Neural cell (in vitro differentiated cells): ENCODE measurements around the gene RABGGTA. TPM values are rescaled to one million over a fixed set of nuclear protein-coding genes. Genes with fewer than 3 reads are reported as not detected.

Source experiments
- H2AFZ ChIP-seq: fragments of 200-600, 300-800 bp; sonication (generic), shearing (Covaris generic); 2 replicates; pipeline ENCODE4 v1.6.0; 2014; ENCODE audit warnings: low read depth, mild to moderate bottlenecking, antibody characterized with exemption, low read length, moderate library complexity
- H3F3A ChIP-seq: fragments of 200-600 bp; shearing (Covaris generic); 2 replicates; pipeline ENCODE4 v1.6.1; 2016; ENCODE audit warnings: mild to moderate bottlenecking, moderate library complexity, mixed read lengths, antibody characterized with exemption, low read length; ENCODE audit not compliant: insufficient read depth, poor library complexity, severe bottlenecking
- H3K27ac ChIP-seq: fragments of 200-600, 300-800 bp; sonication (generic), shearing (Covaris generic); 2 replicates; pipeline ENCODE4 v1.5.1; 2014; ENCODE audit warnings: mild to moderate bottlenecking, low read length, moderate library complexity
- H3K27me3 ChIP-seq: fragments of 300-800, 200-600 bp; sonication (generic), shearing (Covaris generic); 2 replicates; pipeline ENCODE4 v1.6.0; 2014; ENCODE audit warnings: mild to moderate bottlenecking, low read depth, low read length, moderate library complexity; ENCODE audit not compliant: insufficient read depth
- H3K36me3 ChIP-seq: fragments of 300-800, 200-600 bp; sonication (generic), shearing (Covaris generic); 2 replicates; pipeline ENCODE4 v1.5.1; 2014; ENCODE audit warnings: mild to moderate bottlenecking, antibody characterized with exemption, low read length, moderate library complexity; ENCODE audit not compliant: insufficient read depth
- H3K4me2 ChIP-seq: fragments of 300-800, 200-600 bp; sonication (generic), shearing (Covaris generic); 2 replicates; pipeline ENCODE4 v1.6.0; 2014; ENCODE audit warnings: mild to moderate bottlenecking, low read length
- H3K4me3 ChIP-seq: fragments of 300-800, 200-600 bp; sonication (generic), shearing (Covaris generic); 2 replicates; pipeline ENCODE4 v1.5.1; 2014; ENCODE audit warnings: mild to moderate bottlenecking, low read length, moderate library complexity
- H3K79me2 ChIP-seq: fragments of 200-600 bp; shearing (Covaris generic); replicated peaks from 2 replicates; pipeline ENCODE4 v1.6.0; 2014; ENCODE audit warnings: mild to moderate bottlenecking, low read length, moderate library complexity; ENCODE audit not compliant: insufficient read depth
- H3K9ac ChIP-seq: fragments of 300-800, 200-600 bp; sonication (generic), shearing (Covaris generic); 2 replicates; pipeline ENCODE4 v1.6.1; 2016; ENCODE audit warnings: mild to moderate bottlenecking, low read length, mixed read lengths
- H3K9me2 ChIP-seq: fragments of 200-600 bp; shearing (Covaris generic); 2 replicates; pipeline ENCODE4 v1.6.1; 2016; ENCODE audit warnings: mild to moderate bottlenecking, low read length, mixed read lengths; ENCODE audit not compliant: insufficient read depth
- H3K9me3 ChIP-seq: fragments of 200-600, 300-800 bp; sonication (generic), shearing (Covaris generic); 2 replicates; pipeline ENCODE4 v1.6.1; 2016; ENCODE audit warnings: mild to moderate bottlenecking, mixed run types, low read length, moderate library complexity, mixed read lengths
- H4K20me1 ChIP-seq: fragments of 200-600 bp; shearing (Covaris generic); 2 replicates; pipeline ENCODE4 v1.6.1; 2016; ENCODE audit warnings: mild to moderate bottlenecking, mixed run types; ENCODE audit not compliant: insufficient read depth
- CTCF ChIP-seq: fragments of 450-650 bp; IDR thresholded peaks from 2 replicates; pipeline ENCODE4 v1.5.1; 2014; ENCODE audit warnings: antibody characterized with exemption, mild to moderate bottlenecking, moderate library complexity; ENCODE audit not compliant: poor library complexity, severe bottlenecking
- EP300 ChIP-seq: fragments of 450-650 bp; conservative IDR thresholded peaks from 2 replicates; pipeline ENCODE4 v1.6.1; 2014; ENCODE audit warnings: antibody characterized with exemption, mild to moderate bottlenecking, moderate library complexity; ENCODE audit not compliant: poor library complexity, severe bottlenecking
- EZH2 ChIP-seq: fragments of 200-600, 300-800 bp; shearing (Covaris generic), sonication (generic); IDR thresholded peaks from 2 replicates; pipeline ENCODE4 v1.6.1; 2014; ENCODE audit warnings: antibody characterized with exemption, low read length, borderline replicate concordance, mild to moderate bottlenecking; ENCODE audit not compliant: insufficient read depth, poor library complexity, severe bottlenecking
- MXI1 ChIP-seq: fragments of 450-650 bp; conservative IDR thresholded peaks from 2 replicates; pipeline ENCODE4 v1.6.1; 2014; ENCODE audit warnings: antibody characterized with exemption, mild to moderate bottlenecking; ENCODE audit not compliant: poor library complexity, severe bottlenecking
- POLR2AphosphoS5 ChIP-seq: IDR thresholded peaks from 2 replicates; pipeline ENCODE4 v1.6.1; 2012
- RAD21 ChIP-seq: fragments of 450-650 bp; conservative IDR thresholded peaks from 2 replicates; pipeline ENCODE4 v1.6.1; 2014; ENCODE audit warnings: antibody characterized with exemption, mild to moderate bottlenecking, moderate library complexity
- REST ChIP-seq: IDR thresholded peaks from 2 replicates; pipeline ENCODE4 v1.6.1; 2012; ENCODE audit warnings: borderline replicate concordance
- SMC3 ChIP-seq: fragments of 450-650 bp; conservative IDR thresholded peaks from 2 replicates; pipeline ENCODE4 v1.6.1; 2014; ENCODE audit warnings: antibody characterized with exemption, mild to moderate bottlenecking, moderate library complexity; ENCODE audit not compliant: poor library complexity
- TAF1 ChIP-seq: IDR thresholded peaks from 2 replicates; pipeline ENCODE4 v1.6.1; 2012; ENCODE audit warnings: low read depth
- polyA plus RNA-seq: library from polyadenylated mRNA; depleted of rRNA; stranded (reverse); fragments of >200 nt; gene quantifications from 2 replicates; pipeline ENCODE4 v1.2.3, GENCODE V29; 2014

RABGGTA gene
- polyA plus RNA-seq, 1 donor from 2014 or later = 33.2 TPM

GRCh38 chr14:24314377-24315193 lies 43.2 kb upstream of the RABGGTA start:
- H3K36me3 ChIP-seq = no peaks in the 10 kb centered on the region
- H3K79me2 ChIP-seq = no peaks in the 10 kb centered on the region
- H3K27me3 ChIP-seq = peaks cover 7% of the 10 kb centered on the region
- TF ChIP-seq POLR2AphosphoS5 (no peak), MXI1 (no peak), SMC3 (no peak), EZH2 (no peak), EP300 (no peak), CTCF (no peak), REST (no peak), TAF1 (no peak), RAD21 (no peak)
- H4K20me1 ChIP-seq = no peaks in the 10 kb centered on the region
- H3K9me2 ChIP-seq = no peaks in the 10 kb centered on the region
- H3K27ac ChIP-seq = no peak overlapping the region
- H3K9ac ChIP-seq = no peak overlapping the region
- no peaks in the 10 kb centered on the region for H3F3A ChIP-seq
- H3K9me3 ChIP-seq = no peaks in the 10 kb centered on the region
- H3K4me2 ChIP-seq = no peak overlapping the region
- H2AFZ ChIP-seq = no peak overlapping the region
- H3K4me3 ChIP-seq = no peak overlapping the region

GRCh38 chr14:24313913-24314312 lies 42.5 kb upstream of the RABGGTA start:
- no peak overlapping the region for H3K27ac ChIP-seq
- H3K27me3 ChIP-seq = peaks cover under 1% of the 10 kb centered on the region
- no peak overlapping the region for H3K4me3 ChIP-seq
- no peak overlapping the region for H2AFZ ChIP-seq
- no peaks in the 10 kb centered on the region for H3K9me2 ChIP-seq
- no peaks in the 10 kb centered on the region for H3K9me3 ChIP-seq
- no peaks in the 10 kb centered on the region for H3K79me2 ChIP-seq
- no peak overlapping the region for H3K9ac ChIP-seq
- no peaks in the 10 kb centered on the region for H3K36me3 ChIP-seq
- H4K20me1 ChIP-seq = no peaks in the 10 kb centered on the region
- H3K4me2 ChIP-seq = no peak overlapping the region
- no peak for TF ChIP-seq TAF1
- no peak for TF ChIP-seq REST
- no peak for TF ChIP-seq EP300
- no peak for TF ChIP-seq RAD21
- TF ChIP-seq CTCF = no peak
- TF ChIP-seq MXI1 = no peak
- TF ChIP-seq EZH2 = no peak
- TF ChIP-seq POLR2AphosphoS5 = no peak
- no peak for TF ChIP-seq SMC3
- no peaks in the 10 kb centered on the region for H3F3A ChIP-seq
